T-helper 1 cell treated with Interleukin-12 subunit alpha and Interleukin-12 subunit beta and Interleukin-4 antibody, amounts not matched to agents 30 μg/mL and 1 μg/mL, for 36 hours (primary cell): ENCODE results near the gene FZR1.

Source experiments
- H3K27ac Mint-ChIP-seq: one replicate; pipeline ENCODE4 v1.8.0; 2021; ENCODE audit warnings: mild to moderate bottlenecking, mixed read lengths
- H3K27me3 Mint-ChIP-seq: one replicate; pipeline ENCODE4 v1.8.0; 2021; ENCODE audit warnings: low read depth, mixed read lengths
- H3K36me3 Mint-ChIP-seq: one replicate; pipeline ENCODE4 v1.8.0; 2021; ENCODE audit warnings: low read depth, mixed read lengths
- H3K4me1 Mint-ChIP-seq: one replicate; pipeline ENCODE4 v1.8.0; 2021; ENCODE audit warnings: low read depth, mixed read lengths
- H3K4me3 Mint-ChIP-seq: one replicate; pipeline ENCODE4 v1.8.0; 2021; ENCODE audit warnings: mild to moderate bottlenecking, moderate library complexity, mixed read lengths
- H3K9me3 Mint-ChIP-seq: one replicate; pipeline ENCODE4 v1.8.0; 2021; ENCODE audit warnings: mixed read lengths

FZR1 gene

DNA sequence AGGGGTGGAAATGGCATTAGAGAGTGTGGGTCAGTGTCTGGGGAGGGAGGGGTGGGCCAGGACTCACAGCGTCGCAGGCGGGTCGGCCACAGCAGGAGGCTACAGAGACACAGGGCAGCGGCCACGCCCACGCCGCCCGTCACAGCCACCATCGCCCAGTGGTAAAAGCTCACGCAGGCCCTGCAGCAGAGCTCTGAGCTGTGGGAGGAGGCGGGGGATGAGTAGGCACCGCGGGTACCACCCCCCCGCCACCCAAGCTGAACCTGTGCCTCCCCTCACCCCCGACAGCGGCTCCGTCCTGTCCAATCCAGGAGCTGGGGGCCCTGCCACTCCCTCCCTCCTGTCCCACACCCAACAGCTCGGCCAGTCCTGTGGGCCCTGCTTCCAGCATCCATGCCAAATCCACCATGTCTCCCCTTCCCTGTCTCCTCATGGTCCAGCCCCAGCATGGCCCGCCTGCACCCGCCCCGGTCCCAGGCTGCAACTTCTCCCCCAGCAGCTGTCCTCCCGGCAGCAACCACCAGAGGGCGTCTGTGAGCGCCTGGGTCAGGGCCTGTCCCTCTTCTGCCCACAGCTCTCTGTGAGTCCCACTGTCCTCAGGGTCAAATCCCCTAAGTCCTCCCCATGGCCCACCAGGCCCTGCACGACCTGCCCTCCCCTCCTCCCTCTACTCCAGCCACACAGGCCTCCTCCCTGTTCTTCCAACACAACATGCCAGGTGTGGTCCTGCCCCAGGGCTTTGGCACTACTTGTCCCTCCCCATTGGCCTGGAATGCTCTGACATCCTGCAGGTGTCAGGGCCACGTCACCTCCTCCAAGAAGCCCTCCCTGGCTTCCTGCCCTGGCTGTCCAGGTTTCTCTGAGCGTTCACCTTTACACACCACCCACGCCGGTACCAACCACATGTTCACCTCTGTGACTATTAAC is 38.9 kb downstream of the FZR1 start:
- H3K27ac Mint-ChIP-seq, result peak overlapping the region; percentile 52
- peaks cover 10% of the 10 kb centered on the region for H3K36me3 Mint-ChIP-seq
- no peaks in the 10 kb centered on the region for H3K27me3 Mint-ChIP-seq
- no peak overlapping the region for H3K4me3 Mint-ChIP-seq
- peaks cover 6% of the 10 kb centered on the region for H3K4me1 Mint-ChIP-seq
- no peaks in the 10 kb centered on the region for H3K9me3 Mint-ChIP-seq

GRCh38 chr19:3545669-3546034 is 39.5 kb downstream of the FZR1 start:
- Mint-ChIP-seq H3K36me3 (peaks cover 9% of the 10 kb centered on the region), H3K27me3 (no peaks in the 10 kb centered on the region), H3K27ac (peak overlapping the region; percentile 52), H3K4me1 (peaks cover 6% of the 10 kb centered on the region), H3K4me3 (no peak overlapping the region), H3K9me3 (no peaks in the 10 kb centered on the region)

DNA sequence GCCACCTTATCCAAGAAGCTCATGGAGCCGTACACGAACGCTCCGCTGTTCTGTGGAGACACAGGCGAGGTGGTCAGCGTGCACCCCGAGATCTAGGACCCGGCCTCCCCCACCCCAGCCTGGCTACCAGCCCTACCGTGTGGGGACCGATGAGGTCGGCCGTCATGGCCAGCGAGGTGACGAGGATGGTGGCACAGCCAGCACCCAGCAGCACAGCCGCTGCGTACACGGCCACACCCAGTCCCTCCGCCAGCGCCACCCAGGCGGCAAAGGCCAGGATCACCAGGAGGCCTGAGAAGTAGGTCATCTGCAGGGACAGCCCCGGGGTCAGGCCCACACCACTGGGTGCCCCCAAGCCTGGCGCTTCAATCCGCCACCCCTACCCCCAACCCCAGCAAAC is 40.0 kb downstream of the FZR1 start:
- Mint-ChIP-seq H3K36me3 (peaks cover 9% of the 10 kb centered on the region), H3K9me3 (no peaks in the 10 kb centered on the region), H3K27ac (no peak overlapping the region), H3K4me3 (no peak overlapping the region), H3K4me1 (peaks cover 6% of the 10 kb centered on the region), H3K27me3 (no peaks in the 10 kb centered on the region)

- Mint-ChIP-seq H3K4me3 (no peak overlapping the region), H3K27me3 (no peaks in the 10 kb centered on the region), H3K27ac (no peak overlapping the region), H3K9me3 (no peaks in the 10 kb centered on the region), H3K36me3 (peaks cover 9% of the 10 kb centered on the region), H3K4me1 (peaks cover 6% of the 10 kb centered on the region)
These were observed 41.2 kb downstream of the FZR1 start for GRCh38 chr19:3547301-3547731.

GRCh38 chr19:3547767-3548282 is 41.7 kb downstream of the FZR1 start:
- Mint-ChIP-seq H3K27ac (no peak overlapping the region), H3K9me3 (no peaks in the 10 kb centered on the region), H3K4me3 (no peak overlapping the region), H3K27me3 (no peaks in the 10 kb centered on the region), H3K36me3 (peaks cover 9% of the 10 kb centered on the region), H3K4me1 (peaks cover 7% of the 10 kb centered on the region)

- Mint-ChIP-seq H3K27me3 (no peaks in the 10 kb centered on the region), H3K27ac (no peak overlapping the region), H3K36me3 (peaks cover 9% of the 10 kb centered on the region), H3K4me3 (no peak overlapping the region), H3K4me1 (peaks cover 11% of the 10 kb centered on the region), H3K9me3 (no peaks in the 10 kb centered on the region)
These were observed 42.5 kb downstream of the FZR1 start for GRCh38 chr19:3548606-3549005.

DNA sequence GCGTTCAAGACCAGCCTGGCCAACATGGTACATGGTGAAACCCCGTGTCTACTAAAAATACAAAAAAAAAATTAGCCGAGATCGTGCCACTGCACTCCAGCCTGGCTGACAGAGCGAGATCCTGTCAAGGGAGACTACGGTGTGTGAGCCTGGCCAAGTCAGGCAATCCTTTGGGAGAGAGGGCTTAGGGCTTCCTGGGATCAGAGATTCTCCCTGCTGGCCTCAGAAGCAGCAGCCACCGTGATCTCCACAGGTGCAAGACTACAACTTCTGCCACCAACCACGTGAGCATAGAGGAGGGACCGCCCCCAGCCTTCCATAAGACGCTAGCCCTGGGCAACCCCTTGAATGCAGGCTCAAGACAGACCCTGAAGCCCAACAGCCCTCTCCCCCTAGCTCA is 43.7 kb downstream of the FZR1 start:
- Mint-ChIP-seq H3K4me1 (peaks cover 18% of the 10 kb centered on the region), H3K27ac (no peak overlapping the region), H3K36me3 (peaks cover 13% of the 10 kb centered on the region), H3K4me3 (no peak overlapping the region), H3K9me3 (no peaks in the 10 kb centered on the region), H3K27me3 (no peaks in the 10 kb centered on the region)

DNA sequence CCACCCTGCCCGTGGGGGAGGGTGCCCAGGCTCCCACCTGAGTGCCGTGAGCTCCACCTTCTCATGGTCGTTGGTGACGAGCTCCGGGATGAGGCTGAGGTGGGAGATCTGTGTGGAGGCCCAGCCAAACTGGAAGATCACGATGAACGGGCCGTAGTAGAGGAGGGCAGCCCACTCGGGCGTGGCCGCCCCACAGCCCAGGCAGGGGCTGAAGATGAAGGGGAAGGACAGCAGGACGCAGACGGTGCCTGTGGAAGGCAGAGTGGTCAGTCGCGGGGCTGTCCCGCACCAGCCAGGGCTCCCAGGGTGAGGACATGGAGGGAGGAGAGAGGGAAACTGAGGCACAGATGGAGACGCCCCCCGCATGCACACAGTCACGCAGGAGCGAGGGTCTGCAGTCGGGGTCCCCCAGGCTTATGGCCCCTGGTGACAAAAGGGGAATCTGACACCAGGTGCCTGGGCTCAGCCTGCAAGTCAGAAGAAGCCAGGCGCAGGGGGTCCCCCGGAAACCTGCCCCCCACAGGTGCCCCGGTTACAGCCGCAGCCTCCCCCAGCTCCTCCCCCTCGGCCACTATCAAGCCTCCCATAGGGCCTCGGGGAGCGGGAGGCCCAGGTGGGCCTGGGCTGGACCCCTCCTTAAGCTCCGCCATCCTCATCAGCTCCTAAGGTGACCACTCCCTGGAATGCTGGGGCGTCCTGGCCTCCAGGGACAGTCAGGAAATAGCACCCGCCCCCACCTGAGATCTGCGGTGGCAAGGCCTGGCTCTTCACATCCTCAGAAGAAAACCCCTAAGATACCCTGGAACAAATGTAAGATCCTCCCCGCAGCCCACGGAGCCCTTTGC is 45.1 kb downstream of the FZR1 start:
- H3K4me3 Mint-ChIP-seq, result no peak overlapping the region
- H3K4me1 Mint-ChIP-seq, result peaks cover 23% of the 10 kb centered on the region
- no peaks in the 10 kb centered on the region for H3K9me3 Mint-ChIP-seq
- peak overlapping the region; percentile 8 for H3K27ac Mint-ChIP-seq
- H3K36me3 Mint-ChIP-seq, result peaks cover 4% of the 10 kb centered on the region
- H3K27me3 Mint-ChIP-seq, result no peaks in the 10 kb centered on the region

DNA sequence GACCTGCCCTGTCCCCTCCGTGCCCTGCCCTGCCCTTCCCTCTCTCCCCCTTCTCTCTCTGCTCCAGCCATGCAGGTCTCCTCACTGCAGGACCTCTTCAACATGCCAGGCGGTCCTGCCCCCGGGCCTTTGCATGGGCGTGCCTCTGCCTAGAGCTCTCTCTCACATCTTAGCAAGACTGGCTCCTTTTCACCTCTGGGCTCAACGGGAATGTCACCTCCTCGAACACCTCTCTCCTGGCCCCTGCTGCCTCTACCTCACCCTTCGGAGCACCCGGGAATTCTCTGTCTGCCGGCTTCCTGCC is 45.6 kb downstream of the FZR1 start:
- Mint-ChIP-seq H3K9me3 (no peaks in the 10 kb centered on the region), H3K4me3 (no peak overlapping the region), H3K27me3 (no peaks in the 10 kb centered on the region), H3K36me3 (peaks cover 5% of the 10 kb centered on the region), H3K4me1 (peaks cover 29% of the 10 kb centered on the region), H3K27ac (peak overlapping the region; percentile 8)

DNA sequence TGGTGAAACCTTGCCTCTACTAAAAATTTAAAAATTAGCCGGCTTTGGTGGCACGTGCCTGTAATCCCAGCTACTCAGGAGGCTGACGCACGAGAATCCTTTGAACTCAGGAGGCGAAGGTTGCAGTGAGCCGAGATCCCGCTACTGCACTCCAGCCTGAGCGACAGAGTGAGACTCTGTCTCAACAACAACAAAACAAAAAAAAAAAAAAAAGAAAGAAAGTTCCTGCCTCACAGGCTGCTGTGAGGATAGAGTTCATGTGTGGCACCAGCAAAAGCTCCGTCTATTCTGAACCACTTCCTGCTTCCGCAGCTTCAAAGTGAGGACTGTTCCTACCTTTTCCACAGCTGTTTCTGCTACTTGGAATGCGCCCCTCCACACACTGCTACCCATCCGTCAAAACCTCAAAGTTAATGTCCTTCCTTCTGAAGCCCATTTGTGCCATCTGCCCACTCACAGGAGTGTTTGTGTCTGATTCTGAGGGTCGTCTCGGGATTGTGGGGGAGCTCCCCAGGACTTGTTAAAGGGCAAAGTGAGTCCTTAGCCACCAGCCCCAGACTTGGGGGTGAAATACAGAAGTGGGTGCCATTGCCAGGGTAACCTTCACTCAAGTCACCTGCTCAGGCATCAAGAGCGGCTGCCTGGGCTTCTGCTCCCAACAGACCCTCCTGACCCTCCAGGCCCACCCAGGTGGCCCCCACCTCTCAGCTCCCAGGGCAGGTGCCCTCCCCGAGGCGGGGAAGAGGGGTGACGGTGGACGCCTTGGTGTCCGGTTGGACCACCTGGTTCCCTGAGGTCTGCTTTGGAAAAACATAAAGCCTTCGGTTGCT is 48.4 kb downstream of the FZR1 start:
- peaks cover 6% of the 10 kb centered on the region for H3K36me3 Mint-ChIP-seq
- H3K9me3 Mint-ChIP-seq, result no peaks in the 10 kb centered on the region
- H3K4me3 Mint-ChIP-seq, result peak overlapping the region; percentile 75

GRCh38 chr19:3555653-3556422 is 49.7 kb downstream of the FZR1 start:
- peak overlapping the region; percentile 99 for H3K4me3 Mint-ChIP-seq
- H3K9me3 Mint-ChIP-seq, result no peaks in the 10 kb centered on the region
- peaks cover 34% of the 10 kb centered on the region for H3K4me1 Mint-ChIP-seq
- H3K36me3 Mint-ChIP-seq, result peaks cover 6% of the 10 kb centered on the region
- no peaks in the 10 kb centered on the region for H3K27me3 Mint-ChIP-seq
- peak overlapping the region; percentile 95 for H3K27ac Mint-ChIP-seq

More for the DNA sequence above, 48.4 kb downstream of the FZR1 start:
- H3K27me3 Mint-ChIP-seq, result no peaks in the 10 kb centered on the region
- peaks cover 34% of the 10 kb centered on the region for H3K4me1 Mint-ChIP-seq
- H3K27ac Mint-ChIP-seq, result peak overlapping the region; percentile 89

GRCh38 chr19:3556423-3556977 is 50.4 kb downstream of the FZR1 start:
- H3K36me3 Mint-ChIP-seq, result peaks cover 6% of the 10 kb centered on the region
- H3K27me3 Mint-ChIP-seq, result no peaks in the 10 kb centered on the region

GRCh38 chr19:3556978-3557460 is 50.9 kb downstream of the FZR1 start:
- Mint-ChIP-seq H3K27me3 (no peaks in the 10 kb centered on the region), H3K4me3 (peak overlapping the region; percentile 99), H3K36me3 (peaks cover 6% of the 10 kb centered on the region), H3K4me1 (peaks cover 34% of the 10 kb centered on the region), H3K27ac (peak overlapping the region; percentile 95), H3K9me3 (no peaks in the 10 kb centered on the region)

More at GRCh38 chr19:3556423-3556977, 50.4 kb downstream of the FZR1 start:
- H3K4me1 Mint-ChIP-seq, result peaks cover 34% of the 10 kb centered on the region
- peak overlapping the region; percentile 95 for H3K27ac Mint-ChIP-seq
- H3K9me3 Mint-ChIP-seq, result no peaks in the 10 kb centered on the region
- peak overlapping the region; percentile 99 for H3K4me3 Mint-ChIP-seq
